SH-SY5Y (cell line): ENCODE data around the gene RBPJ.

ENCODE experiments used
- GATA2 ChIP-seq: IDR thresholded peaks from 2 replicates; pipeline ENCODE4 v1.6.1; 2011; ENCODE audit warnings: mild to moderate bottlenecking, low read depth, low read length
- GATA3 ChIP-seq: IDR thresholded peaks from 2 replicates; pipeline ENCODE4 v1.6.1; 2011; ENCODE audit warnings: low read depth, mild to moderate bottlenecking, low read length, moderate library complexity

DNA sequence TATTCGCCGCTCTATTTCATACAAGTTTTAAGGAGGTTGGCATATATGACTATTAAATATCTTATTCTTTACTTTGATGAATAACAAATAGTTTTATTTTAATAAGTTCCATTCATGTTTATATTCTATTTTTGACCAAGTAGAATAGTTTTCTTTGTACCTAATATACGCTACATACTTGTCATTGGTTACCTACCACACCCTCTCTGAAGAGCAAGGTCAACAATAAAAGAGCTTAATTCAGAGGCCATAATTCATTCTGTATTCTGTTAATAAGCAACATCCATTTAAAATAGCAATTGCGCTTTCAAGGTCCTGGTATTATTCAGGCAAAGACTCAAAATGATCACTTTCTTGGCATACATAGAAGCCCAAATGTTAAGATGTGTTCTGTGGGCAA, 24.3 kb upstream of the RBPJ start:
- TF ChIP-seq GATA2 = no peak
- TF ChIP-seq GATA3 = no peak
